ENCODE data around the gene P2RX6. TPM values are rescaled to one million over a fixed set of nuclear protein-coding genes. Genes with fewer than 3 reads are reported as not detected.

The P2RX6 gene
- total RNA-seq, 1 experiment from 2014 or later = 0.46 TPM

GRCh38 chr22:20983081-20983771 lies 31.7 kb upstream of the P2RX6 start:
- 0 out of 2 replicates have a peak, but pooled peaks cover 3% of the 10 kb centered on the region for H3K4me1 ChIP-seq (ENCODE audit: control insufficient read depth, insufficient read depth, low read length)
- in situ Hi-C loops (cut with HindIII; ENCODE audit: low pct_unique_long_range_greater_than_20kb, low sequenced_read_pairs) = no loop called here
- ChIA-PET POLR2A (no interaction called here), CTCF (no interaction called here)
- intact Hi-C loops (cut with micrococcal nuclease; ENCODE audit: unreplicated experiment) = no loop called here
- TF ChIP-seq REST (IDR thresholded peaks at IDR 0.05; ENCODE audit: insufficient read depth in 1 of 2, low read depth in 2 of 2, low read length in 1 of 2) = no peak
- H3K4me3 ChIP-seq (ENCODE audit: low read depth in 2 of 2, low read length in 2 of 2) = peak overlapping the region; percentile 68 to 80
- H3K9me3 ChIP-seq (ENCODE audit: control insufficient read depth, insufficient read depth, low read depth, low read length) = no peaks in the 10 kb centered on the region
- H3K36me3 ChIP-seq (ENCODE audit: control insufficient read depth, insufficient read depth, low read length) = no peaks in the 10 kb centered on the region; the same call in 1 of the 2 replicates
- ATAC-seq (no peak), DNase-seq (ENCODE audit: low read depth, low spot score) (no peak)
- no peaks in the 10 kb centered on the region for H3K27me3 ChIP-seq (ENCODE audit: control insufficient read depth, insufficient read depth, low read length)
- peak overlapping the region; percentile 87 for H3K27ac ChIP-seq (ENCODE audit: low read length)
- BruUV-seq (replicated peaks) = no TSS peak

GRCh38 chr22:20985720-20986119 lies 29.2 kb upstream of the P2RX6 start:
- in situ Hi-C loops (cut with HindIII; ENCODE audit: low pct_unique_long_range_greater_than_20kb, low sequenced_read_pairs) = no loop called here
- intact Hi-C loops (cut with micrococcal nuclease; ENCODE audit: unreplicated experiment) = no loop called here
- no peak overlapping the region for H3K27ac ChIP-seq (ENCODE audit: low read length)

More at GRCh38 chr22:20985720-20986119, 29.2 kb upstream of the P2RX6 start:
- H3K4me1 ChIP-seq (ENCODE audit: control insufficient read depth, insufficient read depth, low read length) = 0 out of 2 replicates have a peak, but pooled peaks cover 3% of the 10 kb centered on the region
- H3K4me3 ChIP-seq (ENCODE audit: low read depth in 2 of 2, low read length in 2 of 2) = no peak overlapping the region
- ATAC-seq = no peak
- no peak for DNase-seq (ENCODE audit: low read depth, low spot score)
- no TSS peak for BruUV-seq (replicated peaks)
- no peaks in the 10 kb centered on the region; the same call in 1 of the 2 replicates for H3K36me3 ChIP-seq (ENCODE audit: control insufficient read depth, insufficient read depth, low read length)
- ChIA-PET CTCF (no interaction called here), POLR2A (no interaction called here)
- H3K27me3 ChIP-seq (ENCODE audit: control insufficient read depth, insufficient read depth, low read length) = no peaks in the 10 kb centered on the region
- H3K9me3 ChIP-seq (ENCODE audit: control insufficient read depth, insufficient read depth, low read depth, low read length) = no peaks in the 10 kb centered on the region
- TF ChIP-seq SIN3A (IDR thresholded peaks at IDR 0.05; ENCODE audit: borderline replicate concordance, insufficient read depth, low read depth, low read length) (no peak), REST (IDR thresholded peaks at IDR 0.05; ENCODE audit: insufficient read depth in 1 of 2, low read depth in 2 of 2, low read length in 1 of 2) (no peak), POLR2AphosphoS5 (IDR thresholded peaks at IDR 0.05; ENCODE audit: low read depth, low read length) (no peak), TCF7L2 (IDR thresholded peaks at IDR 0.05; ENCODE audit: low read depth, low read length) (no peak), CTCF (IDR thresholded peaks at IDR 0.05) (no peak)

Measured in Panc1 (cell line).